H9 (cell line): ENCODE data around the gene TMEM131. TPM values are rescaled to one million over a fixed set of nuclear protein-coding genes. Genes with fewer than 3 reads are reported as not detected.

Experiments used
- DNase-seq: peaks from one replicate; pipeline ENCODE4 v3.0.0-alpha.2; 2017
- H2AFZ ChIP-seq: one replicate; pipeline ENCODE4 v1.6.1; 2013; ENCODE audit warnings: mild to moderate bottlenecking, low read length, control low read depth, moderate library complexity
- H2AK5ac ChIP-seq: 2 replicates; pipeline ENCODE4 v1.6.1; 2013; ENCODE audit warnings: low read length, control low read depth, mixed read lengths; ENCODE audit not compliant: insufficient read length
- H2BK120ac ChIP-seq: one replicate; pipeline ENCODE4 v1.6.1; 2013; ENCODE audit warnings: low read depth, mild to moderate bottlenecking, low read length, control low read depth, inconsistent platforms; ENCODE audit not compliant: poor library complexity, severe bottlenecking
- H2BK12ac ChIP-seq: 2 replicates; pipeline ENCODE4 v1.6.1; 2013; ENCODE audit warnings: low read length, control low read depth, mixed read lengths, low read depth; ENCODE audit not compliant: insufficient read length
- H2BK15ac ChIP-seq: 2 replicates; pipeline ENCODE4 v1.6.1; 2013; ENCODE audit warnings: low read depth, low read length, control low read depth
- H2BK20ac ChIP-seq: one replicate; pipeline ENCODE4 v1.6.1; 2013; ENCODE audit warnings: low read depth, mild to moderate bottlenecking, low read length, control low read depth, inconsistent platforms; ENCODE audit not compliant: poor library complexity, severe bottlenecking
- H2BK5ac ChIP-seq: 2 replicates; pipeline ENCODE4 v1.6.1; 2013; ENCODE audit warnings: low read length, control low read depth, mixed read lengths; ENCODE audit not compliant: insufficient read length
- H3K14ac ChIP-seq: 2 replicates; pipeline ENCODE4 v1.6.1; 2013; ENCODE audit warnings: low read length, control low read depth; ENCODE audit not compliant: insufficient read depth
- H3K18ac ChIP-seq: 2 replicates; pipeline ENCODE4 v1.6.1; 2013; ENCODE audit warnings: low read depth, mild to moderate bottlenecking, mixed read lengths, low read length, control low read depth; ENCODE audit not compliant: insufficient read length
- H3K23ac ChIP-seq: 2 replicates; pipeline ENCODE4 v1.6.1; 2013; ENCODE audit warnings: low read length, control low read depth, mixed read lengths, low read depth; ENCODE audit not compliant: insufficient read length
- H3K23me2 ChIP-seq: 2 replicates; pipeline ENCODE4 v1.6.1; 2013; ENCODE audit warnings: low read depth, mild to moderate bottlenecking, mixed read lengths, low read length, control low read depth; ENCODE audit not compliant: insufficient read length, poor library complexity, severe bottlenecking
- H3K27ac ChIP-seq: 2 replicates; pipeline ENCODE4 v1.5.1; 2013; ENCODE audit warnings: low read length, control low read depth, mixed read lengths, low read depth; ENCODE audit not compliant: insufficient read length
- H3K27me3 ChIP-seq: 2 replicates; pipeline ENCODE4 v1.6.1; 2013; ENCODE audit warnings: low read length, control low read depth, inconsistent platforms; ENCODE audit not compliant: insufficient read depth
- H3K4ac ChIP-seq: 2 replicates; pipeline ENCODE4 v1.6.1; 2013; ENCODE audit warnings: low read depth, mild to moderate bottlenecking, control low read depth, inconsistent platforms, low read length, moderate library complexity
- H3K4me1 ChIP-seq: 2 replicates; pipeline ENCODE4 v1.6.1; 2013; ENCODE audit warnings: low read length, control low read depth, inconsistent platforms; ENCODE audit not compliant: insufficient read depth
- H3K4me2 ChIP-seq: 2 replicates; pipeline ENCODE4 v1.6.1; 2013; ENCODE audit warnings: low read length, control low read depth, mixed read lengths; ENCODE audit not compliant: insufficient read length, insufficient read depth
- H3K56ac ChIP-seq: 2 replicates; pipeline ENCODE4 v1.6.1; 2013; ENCODE audit warnings: low read depth, mild to moderate bottlenecking, mixed read lengths, low read length, control low read depth; ENCODE audit not compliant: insufficient read length
- H3K79me1 ChIP-seq: 2 replicates; pipeline ENCODE4 v1.6.1; 2013; ENCODE audit warnings: low read depth, mild to moderate bottlenecking, moderate library complexity, low read length, control low read depth, inconsistent platforms; ENCODE audit not compliant: insufficient read depth, poor library complexity, severe bottlenecking
- H3K79me2 ChIP-seq: 2 replicates; pipeline ENCODE4 v1.6.1; 2013; ENCODE audit warnings: low read length, control low read depth, inconsistent platforms; ENCODE audit not compliant: insufficient read depth
- H3K9ac ChIP-seq: 2 replicates; pipeline ENCODE4 v1.6.1; 2013; ENCODE audit warnings: low read length, control low read depth, mixed read lengths; ENCODE audit not compliant: insufficient read length; ENCODE audit errors: extremely low read depth
- H3K9me3 ChIP-seq: one replicate; pipeline ENCODE4 v1.6.1; 2013; ENCODE audit warnings: low read depth, low read length, inconsistent platforms; ENCODE audit not compliant: control insufficient read depth
- H3T11ph ChIP-seq: one replicate; pipeline ENCODE4 v1.6.1; 2013; ENCODE audit warnings: mild to moderate bottlenecking, low read length, control low read depth, inconsistent platforms
- H4K20me1 ChIP-seq: one replicate; pipeline ENCODE4 v1.6.1; 2013; ENCODE audit not compliant: control insufficient read depth, insufficient read length, insufficient read depth
- H4K5ac ChIP-seq: 2 replicates; pipeline ENCODE4 v1.6.1; 2013; ENCODE audit warnings: low read depth, mild to moderate bottlenecking, mixed read lengths, low read length, control low read depth; ENCODE audit not compliant: insufficient read length
- H4K8ac ChIP-seq: replicated peaks from 2 replicates; pipeline ENCODE4 v1.6.1; 2013; ENCODE audit warnings: low read length, control low read depth, mixed read lengths, low read depth; ENCODE audit not compliant: insufficient read length
- H4K91ac ChIP-seq: 2 replicates; pipeline ENCODE4 v1.6.1; 2013; ENCODE audit warnings: low read depth, mild to moderate bottlenecking, moderate library complexity, mixed read lengths, low read length, control low read depth; ENCODE audit not compliant: insufficient read length
- H3K27ac Mint-ChIP-seq, 3 experiments: 2 replicates in 2 of 3; 3 replicates in 1 of 3; pipeline ENCODE4 v1.8.0; 2020 to 2021; ENCODE audit warnings: mixed read lengths in 3 of 3, mild to moderate bottlenecking in 1 of 3, moderate library complexity in 1 of 3
- H3K27me3 Mint-ChIP-seq: 2 replicates; pipeline ENCODE4 v1.8.0; 2021; ENCODE audit warnings: low read depth, mild to moderate bottlenecking, moderate library complexity, mixed read lengths
- H3K36me3 Mint-ChIP-seq, 3 experiments: 2 replicates in 2 of 3; 3 replicates in 1 of 3; pipeline ENCODE4 v1.8.0; 2020 to 2021; ENCODE audit warnings: low read depth in 3 of 3, mixed read lengths in 3 of 3; ENCODE audit not compliant: insufficient read depth in 1 of 3
- H3K4me1 Mint-ChIP-seq, 2 experiments: 2 replicates each; pipeline ENCODE4 v1.8.0; 2020; ENCODE audit warnings: mixed read lengths in 2 of 2
- H3K4me3 Mint-ChIP-seq, 2 experiments: 2 replicates in 1 of 2; 3 replicates in 1 of 2; pipeline ENCODE4 v1.8.0; 2020 to 2021; ENCODE audit warnings: mild to moderate bottlenecking in 2 of 2, mixed read lengths in 2 of 2, moderate library complexity in 1 of 2
- H3K9me3 Mint-ChIP-seq, 2 experiments: 2 replicates in 1 of 2; 3 replicates in 1 of 2; pipeline ENCODE4 v1.8.0; 2020; ENCODE audit warnings: mild to moderate bottlenecking in 2 of 2, mixed read lengths in 2 of 2, moderate library complexity in 1 of 2
- CTCF ChIP-seq: fragments of 200-600 bp; sonication (generic); conservative IDR thresholded peaks from 3 replicates; pipeline ENCODE4 v1.8.0; 2021; ENCODE audit warnings: antibody characterized with exemption, mild to moderate bottlenecking
- WGBS: extraction: QIAGEN DNeasy Blood & Tissue Kit; methylation state at CpG from one replicate; pipeline ENCODE4 v1.1.7; 2013; ENCODE audit warnings: missing lambda C conversion rate, low lambda C conversion rate, mixed read lengths; ENCODE audit not compliant: insufficient read length; ENCODE audit errors: extremely low coverage; 5-methylcytosine and 5-hydroxymethylcytosine counted together
- total RNA-seq: library from RNA; stranded (reverse); gene quantifications from 2 replicates; pipeline ENCODE4 v1.2.1, GENCODE V29; 2021

The TMEM131 gene
- total RNA-seq, 1 experiment from 2014 or later: 20.9 TPM

DNA sequence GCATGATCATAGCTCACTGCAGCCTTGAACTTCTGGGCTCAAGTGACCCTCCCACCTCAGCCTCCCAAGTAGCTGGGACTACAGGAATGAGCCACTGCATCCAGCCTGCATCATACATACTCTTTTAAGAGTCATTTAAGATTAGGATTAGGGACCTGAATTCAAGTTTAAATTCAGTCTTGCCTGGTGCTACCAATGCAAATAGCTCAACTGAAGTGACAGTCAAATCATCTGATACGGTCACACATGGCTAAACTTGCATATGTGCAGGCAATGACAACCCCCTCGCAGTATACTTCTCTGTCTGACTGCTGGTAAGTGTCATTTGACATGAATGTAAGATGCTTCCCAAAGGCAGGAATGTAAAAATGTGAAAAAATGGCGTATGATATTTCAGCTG, 31.8 kb upstream of the TMEM131 start:
- no peak for DNase-seq

More for the DNA sequence above, 31.8 kb upstream of the TMEM131 start:
- Histone ChIP-seq H2BK15ac (no peak overlapping the region), H3K4ac (no peak overlapping the region), H3K23ac (no peak overlapping the region), H4K5ac (no peak overlapping the region), H3T11ph (no peak overlapping the region), H3K23me2 (no peaks in the 10 kb centered on the region), H4K8ac (no peak overlapping the region), H3K9me3 (no peaks in the 10 kb centered on the region), H2BK5ac (no peak overlapping the region), H2BK12ac (no peak overlapping the region), H3K4me1 (0 out of 2 replicates have a peak, but pooled peaks cover 3% of the 10 kb centered on the region), H3K9ac (no peak overlapping the region), H2BK20ac (no peak overlapping the region), H3K79me1 (no peaks in the 10 kb centered on the region), H3K4me2 (no peak overlapping the region), H4K91ac (no peak overlapping the region), H3K56ac (no peak overlapping the region), H3K18ac (no peak overlapping the region), H2BK120ac (no peak overlapping the region), H2AFZ (no peak overlapping the region), H3K79me2 (no peaks in the 10 kb centered on the region), H4K20me1 (no peaks in the 10 kb centered on the region), H2AK5ac (no peak overlapping the region), H3K27ac (no peak overlapping the region), H3K27me3 (no peaks in the 10 kb centered on the region), H3K14ac (no peak overlapping the region)
- no peak for TF ChIP-seq CTCF
- H3K27me3 Mint-ChIP-seq: peaks cover 2% of the 10 kb centered on the region; the same call in 1 of the 2 replicates
- peaks cover 0 to 6% (median 0%) of the 10 kb centered on the region in 3 experiments; a peak in 2 of 7 replicates for H3K36me3 Mint-ChIP-seq
- WGBS: no CpG with 5 or more reads among the region's 3 CpGs
- peaks cover 6 to 9% of the 10 kb centered on the region in 2 experiments for H3K9me3 Mint-ChIP-seq
- peak overlapping the region in 1 of 3 experiments; percentile 56; a peak in 1 of 7 replicates for H3K27ac Mint-ChIP-seq
- peaks cover 15 to 20% of the 10 kb centered on the region in 2 experiments for H3K4me1 Mint-ChIP-seq
- H3K4me3 Mint-ChIP-seq: no peak overlapping the region
